Stimulated activated CD8-positive, alpha-beta memory T cell treated with anti-CD3 and anti-CD28 coated beads, Interleukin-15, amount 100 ng/mL, for 1 hour (primary cell): ENCODE data around the gene INHBC.
"Not testable (repeated sequence)": the region's sequence is repeated elsewhere in the genome, so short reads cannot be mapped to it uniquely, and the experiment has no call there.

ENCODE experiments used
- DNase-seq: peaks from one replicate; pipeline ENCODE4 v3.0.0-alpha.2; 2020; ENCODE audit warnings: low read depth

INHBC gene

GRCh38 chr12:57434517-57435223 lies at the start of gene INHBC:
TSS of gene INHBC (plus strand) at chr12:57434784. CDS start at chr12:57434887, 103 bp downstream.
- DNase-seq: no peak

GRCh38 chr12:57385586-57385985 lies 49.0 kb upstream of the INHBC start:
- no peak for DNase-seq

GRCh38 chr12:57386187-57386720 lies 48.3 kb upstream of the INHBC start:
- DNase-seq: no peak

- DNase-seq: no peak
These were observed 46.2 kb upstream of the INHBC start for GRCh38 chr12:57388425-57388824.

- DNase-seq: no peak
These were observed 45.6 kb upstream of the INHBC start for GRCh38 chr12:57389033-57389432.

GRCh38 chr12:57390174-57390573 lies 44.4 kb upstream of the INHBC start:
- no peak for DNase-seq

GRCh38 chr12:57395121-57395520 lies 39.5 kb upstream of the INHBC start:
- no peak for DNase-seq

- DNase-seq: no peak
These were observed 37.1 kb upstream of the INHBC start for GRCh38 chr12:57397441-57397840.

GRCh38 chr12:57399718-57400463 lies 34.7 kb upstream of the INHBC start:
- DNase-seq: not testable (repeated sequence)

- DNase-seq: no peak
These were observed 33.4 kb upstream of the INHBC start for GRCh38 chr12:57401165-57401564.

GRCh38 chr12:57402156-57402555 lies 32.4 kb upstream of the INHBC start:
- not testable (repeated sequence) for DNase-seq

GRCh38 chr12:57404966-57405640 lies 29.5 kb upstream of the INHBC start:
- DNase-seq: no peak

GRCh38 chr12:57410534-57410933 lies 24.1 kb upstream of the INHBC start:
- no peak for DNase-seq

- not testable (repeated sequence) for DNase-seq
These were observed 20.4 kb upstream of the INHBC start for GRCh38 chr12:57414160-57414559.

- DNase-seq: no peak
These were observed 19.5 kb upstream of the INHBC start for GRCh38 chr12:57415088-57415487.

GRCh38 chr12:57416039-57416996 lies 18.3 kb upstream of the INHBC start:
- no peak for DNase-seq

GRCh38 chr12:57418255-57418654 lies 16.3 kb upstream of the INHBC start:
- DNase-seq: no peak

- DNase-seq: no peak
These were observed 15.1 kb upstream of the INHBC start for GRCh38 chr12:57419495-57419894.

GRCh38 chr12:57420482-57420881 lies 14.1 kb upstream of the INHBC start:
- no peak for DNase-seq

GRCh38 chr12:57426948-57427347 lies 7.6 kb upstream of the INHBC start:
- DNase-seq: not testable (repeated sequence)

- no peak for DNase-seq
These were observed 5.6 kb upstream of the INHBC start for GRCh38 chr12:57428965-57429364.
